ENCODE data around the gene CD200R1L. TPM values are rescaled to one million over a fixed set of nuclear protein-coding genes. Genes with fewer than 3 reads are reported as not detected.

The CD200R1L gene
- total and polyA plus RNA-seq, 7 experiments from 2014 or later, result not detected

DNA sequence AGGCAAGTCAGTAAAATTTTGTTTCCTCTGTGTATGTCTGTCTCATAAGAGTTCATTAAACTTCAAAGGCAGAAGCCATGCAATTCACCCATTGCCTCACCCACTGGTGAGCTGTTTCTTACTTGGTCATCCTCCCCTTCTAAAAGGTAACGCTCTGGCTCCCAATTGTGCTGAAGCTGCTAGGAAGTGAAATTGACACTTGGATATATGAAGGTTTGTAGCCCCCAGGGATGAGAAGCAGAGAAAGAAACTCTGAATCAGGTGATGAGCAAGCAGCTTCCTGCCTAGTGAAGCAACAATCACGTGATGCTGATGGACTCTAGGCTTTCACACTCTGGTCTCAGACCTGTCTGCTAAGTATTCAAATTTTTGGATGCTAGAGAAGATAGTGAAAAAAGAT is 70.7 kb downstream of the CD200R1L start:
- peaks cover 8 to 39% of the 10 kb centered on the region in 2 donors for H3K4me1 ChIP-seq (ENCODE audit: control insufficient read depth in 2 of 2, insufficient read depth in 2 of 2, low read length in 2 of 2)
- H3K4me3 ChIP-seq (ENCODE audit: low read length), result no peak overlapping the region
- H3K27ac ChIP-seq (ENCODE audit: low read depth, low read length), result no peak overlapping the region
- no peak overlapping the region for H3K27ac Mint-ChIP-seq
- H3K36me3 Mint-ChIP-seq, result no peaks in the 10 kb centered on the region
- intact Hi-C loops (cut with micrococcal nuclease), result no loop called here
- no peaks in the 10 kb centered on the region for H3K36me3 ChIP-seq (ENCODE audit: control insufficient read depth in 2 of 3, insufficient read depth in 3 of 3, low read length in 3 of 3)
- no peaks in the 10 kb centered on the region for H3K27me3 ChIP-seq (ENCODE audit: control insufficient read depth in 2 of 2, insufficient read depth in 2 of 2, low read length in 2 of 2)
- ATAC-seq (peak; percentile 18), DNase-seq (no peak)
- no peaks in the 10 kb centered on the region for H3K9me3 ChIP-seq (ENCODE audit: control insufficient read depth in 2 of 3, low read length in 3 of 3)
- H3K9me3 Mint-ChIP-seq, result peaks cover 0 to 3% (median 0%) of the 10 kb centered on the region in 11 donors
- ChIA-PET POLR2A (no interaction called here), CTCF (interaction anchor here (1.0 kb wide), 1 partner anchor 42 kb away, joined by 4 read pairs; no protein-coding TSS in a partner anchor)
- H3K4me1 Mint-ChIP-seq, result peaks cover 9 to 21% (median 10%) of the 10 kb centered on the region in 7 donors
- peaks cover 0 to 4% (median 0%) of the 10 kb centered on the region in 5 donors for H3K27me3 Mint-ChIP-seq
- no peak overlapping the region for H3K4me3 Mint-ChIP-seq

DNA sequence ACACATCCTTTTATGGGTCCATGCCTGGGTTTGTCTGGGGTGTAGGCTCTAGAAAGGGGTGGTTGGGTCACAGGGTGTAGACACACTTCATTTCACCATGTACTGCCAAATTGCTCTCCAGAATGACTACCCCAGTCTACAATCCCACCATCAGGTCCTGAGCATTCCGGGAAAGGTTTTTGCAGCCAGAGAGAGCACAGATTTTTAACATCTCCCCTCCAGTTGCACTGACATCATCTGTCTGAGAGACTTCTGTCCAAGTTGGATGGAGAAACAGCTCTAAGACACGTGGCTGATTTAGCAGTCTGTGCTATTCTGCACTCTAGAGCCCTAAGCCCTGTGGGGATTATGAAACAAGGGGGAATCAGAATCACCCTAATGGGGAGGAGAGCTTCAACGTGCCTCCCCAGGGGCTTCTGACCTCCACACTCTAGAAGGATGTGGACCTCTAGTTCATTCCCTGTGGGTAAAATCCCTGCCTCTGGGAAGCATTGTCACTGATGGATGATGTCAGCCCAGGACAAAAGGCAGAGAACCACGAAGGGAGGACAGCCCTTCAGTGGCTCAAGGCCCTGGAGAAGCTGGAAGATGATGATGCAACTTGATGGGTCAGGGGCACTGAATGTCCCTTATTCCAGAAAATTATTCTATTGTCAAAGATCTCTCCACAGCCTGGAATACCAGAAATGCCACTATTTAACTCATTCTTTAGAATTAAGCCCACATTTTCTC is 71.5 kb downstream of the CD200R1L start:
- POLR2A ChIA-PET, result interaction anchor here (0.6 kb wide), 1 partner anchor 513 kb away, joined by 3 read pairs; no protein-coding TSS in a partner anchor

DNA sequence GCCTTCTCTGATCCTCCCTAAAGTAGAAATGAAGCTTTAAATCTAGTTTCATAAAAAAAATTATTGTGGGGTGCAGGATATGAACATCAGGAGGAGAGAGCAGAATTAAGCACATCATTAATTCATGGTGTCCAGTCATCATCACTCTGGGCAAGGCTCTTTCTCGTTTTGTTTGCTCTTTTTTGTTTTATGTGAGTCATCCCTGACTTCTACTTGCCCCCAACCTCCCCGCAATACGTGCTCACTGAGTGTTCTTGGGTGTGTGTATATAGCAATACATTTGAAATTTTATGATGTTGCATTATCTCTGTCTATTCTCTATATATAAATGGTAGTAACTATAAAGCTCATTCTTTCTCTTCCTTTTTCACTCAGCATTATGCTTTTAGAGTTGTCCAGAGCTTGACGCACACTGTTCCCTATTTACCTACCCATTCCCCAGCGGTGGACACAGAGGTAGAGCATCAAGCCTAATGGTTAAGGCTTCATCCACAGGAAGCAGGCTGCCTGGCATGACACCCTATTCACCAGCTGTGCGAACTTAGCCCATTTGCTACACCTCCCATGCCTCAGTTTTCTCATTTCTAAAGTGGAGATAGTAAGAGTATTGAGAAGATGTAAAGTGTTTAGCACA is 72.3 kb downstream of the CD200R1L start:
- Histone ChIP-seq H3K4me1 (ENCODE audit: control insufficient read depth in 2 of 2, insufficient read depth in 2 of 2, low read length in 2 of 2) (peaks cover 8 to 39% of the 10 kb centered on the region in 2 donors), H3K27ac (ENCODE audit: low read depth, low read length) (no peak overlapping the region), H3K27me3 (ENCODE audit: control insufficient read depth in 2 of 2, insufficient read depth in 2 of 2, low read length in 2 of 2) (no peaks in the 10 kb centered on the region), H3K36me3 (ENCODE audit: control insufficient read depth in 2 of 3, insufficient read depth in 3 of 3, low read length in 3 of 3) (no peaks in the 10 kb centered on the region), H3K4me3 (ENCODE audit: low read length) (peak overlapping the region; percentile 4), H3K9me3 (ENCODE audit: control insufficient read depth in 2 of 3, low read length in 3 of 3) (no peaks in the 10 kb centered on the region)
- ATAC-seq (no peak), DNase-seq (no peak)
- Mint-ChIP-seq H3K9me3 (peaks cover 0 to 3% (median 0%) of the 10 kb centered on the region in 11 donors), H3K27ac (no peak overlapping the region), H3K27me3 (peaks cover 0 to 2% (median 0%) of the 10 kb centered on the region in 5 donors), H3K4me3 (no peak overlapping the region), H3K4me1 (peaks cover 8 to 26% (median 10%) of the 10 kb centered on the region in 7 donors), H3K36me3 (no peaks in the 10 kb centered on the region)
- POLR2A ChIA-PET, result no interaction called here
- intact Hi-C loops (cut with micrococcal nuclease), result no loop called here
- CTCF ChIA-PET, result no interaction called here

More for the DNA sequence above, 71.5 kb downstream of the CD200R1L start:
- peaks cover 0 to 3% (median 0%) of the 10 kb centered on the region in 11 donors for H3K9me3 Mint-ChIP-seq
- Histone ChIP-seq H3K4me3 (ENCODE audit: low read length) (no peak overlapping the region), H3K27ac (ENCODE audit: low read depth, low read length) (no peak overlapping the region), H3K36me3 (ENCODE audit: control insufficient read depth in 2 of 3, insufficient read depth in 3 of 3, low read length in 3 of 3) (no peaks in the 10 kb centered on the region), H3K4me1 (ENCODE audit: control insufficient read depth in 2 of 2, insufficient read depth in 2 of 2, low read length in 2 of 2) (peaks cover 8 to 39% of the 10 kb centered on the region in 2 donors), H3K9me3 (ENCODE audit: control insufficient read depth in 2 of 3, low read length in 3 of 3) (no peaks in the 10 kb centered on the region), H3K27me3 (ENCODE audit: control insufficient read depth in 2 of 2, insufficient read depth in 2 of 2, low read length in 2 of 2) (no peaks in the 10 kb centered on the region)
- peak overlapping the region in 1 of 9 donors; percentile 27 for H3K27ac Mint-ChIP-seq
- CTCF ChIA-PET, result no interaction called here
- ATAC-seq (no peak), DNase-seq (no peak)
- H3K27me3 Mint-ChIP-seq, result peaks cover 0 to 2% (median 0%) of the 10 kb centered on the region in 5 donors
- intact Hi-C loops (cut with micrococcal nuclease), result no loop called here
- no peaks in the 10 kb centered on the region for H3K36me3 Mint-ChIP-seq
- H3K4me1 Mint-ChIP-seq, result peaks cover 8 to 22% (median 10%) of the 10 kb centered on the region in 7 donors
- H3K4me3 Mint-ChIP-seq, result no peak overlapping the region

DNA sequence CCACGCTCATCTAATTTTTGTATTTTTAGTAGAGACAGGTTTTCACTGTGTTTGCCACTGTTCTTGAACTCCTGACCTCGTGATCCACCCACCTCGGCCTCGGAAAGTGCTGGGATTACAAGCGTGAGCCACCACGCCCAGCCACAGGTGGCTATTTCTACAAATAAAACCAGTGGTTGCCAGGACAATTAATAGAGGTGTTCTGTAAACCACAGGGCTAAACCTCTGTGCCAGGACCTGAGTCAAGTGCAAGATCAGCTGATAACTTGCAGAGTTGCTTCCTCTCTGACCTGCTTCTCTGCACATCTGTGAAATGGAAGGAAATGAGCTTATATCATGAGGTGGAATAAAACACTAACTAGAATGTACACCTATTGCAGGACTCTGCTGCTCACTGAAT is 72.8 kb downstream of the CD200R1L start:
- Mint-ChIP-seq H3K27me3 (peaks cover 0 to 2% (median 0%) of the 10 kb centered on the region in 5 donors), H3K4me3 (no peak overlapping the region), H3K27ac (no peak overlapping the region), H3K36me3 (no peaks in the 10 kb centered on the region), H3K4me1 (peaks cover 8 to 26% (median 10%) of the 10 kb centered on the region in 7 donors), H3K9me3 (peaks cover 0 to 3% (median 0%) of the 10 kb centered on the region in 11 donors)
- ChIA-PET POLR2A (no interaction called here), CTCF (no interaction called here)
- DNase-seq (no peak), ATAC-seq (peak; percentile 62)
- intact Hi-C loops (cut with micrococcal nuclease), result no loop called here
- peaks cover 8 to 39% of the 10 kb centered on the region in 2 donors for H3K4me1 ChIP-seq (ENCODE audit: control insufficient read depth in 2 of 2, insufficient read depth in 2 of 2, low read length in 2 of 2)
- H3K4me3 ChIP-seq (ENCODE audit: low read length), result peak overlapping the region; percentile 4
- no peak overlapping the region for H3K27ac ChIP-seq (ENCODE audit: low read depth, low read length)
- no peaks in the 10 kb centered on the region for H3K36me3 ChIP-seq (ENCODE audit: control insufficient read depth in 2 of 3, insufficient read depth in 3 of 3, low read length in 3 of 3)
- H3K27me3 ChIP-seq (ENCODE audit: control insufficient read depth in 2 of 2, insufficient read depth in 2 of 2, low read length in 2 of 2), result no peaks in the 10 kb centered on the region
- no peaks in the 10 kb centered on the region for H3K9me3 ChIP-seq (ENCODE audit: control insufficient read depth in 2 of 3, low read length in 3 of 3)

DNA sequence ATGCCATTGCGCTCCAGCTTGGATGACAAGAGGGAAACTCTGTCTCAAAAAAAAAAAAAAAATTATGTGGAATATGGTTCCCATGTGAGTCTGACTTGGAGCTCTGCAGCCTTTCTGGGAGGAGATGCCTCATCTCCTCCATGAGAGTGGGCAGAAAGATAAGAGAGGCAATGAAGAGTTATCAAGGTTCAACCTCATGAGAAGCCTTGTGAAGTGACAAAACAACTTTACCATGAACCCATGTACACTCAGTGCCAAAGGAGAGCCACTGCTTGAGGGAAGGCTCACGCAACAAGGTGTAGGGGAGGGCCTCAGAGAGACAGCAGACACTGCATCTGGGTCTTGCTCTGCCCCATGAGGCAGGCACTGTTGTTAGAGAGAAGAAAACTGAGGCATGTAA is 75.7 kb downstream of the CD200R1L start:
- DNase-seq, result no peak
- no peak overlapping the region for H3K4me3 ChIP-seq (ENCODE audit: low read length)
- no peaks in the 10 kb centered on the region for H3K36me3 Mint-ChIP-seq
- H3K9me3 ChIP-seq (ENCODE audit: control insufficient read depth in 2 of 3, low read length in 3 of 3), result no peaks in the 10 kb centered on the region
- POLR2A ChIA-PET, result interaction anchor here (0.7 kb wide), 1 partner anchor 43 kb away, joined by 3 read pairs; no protein-coding TSS in a partner anchor
- ATAC-seq, result no peak
- H3K9me3 Mint-ChIP-seq, result peaks cover 0 to 3% (median 0%) of the 10 kb centered on the region in 11 donors
- H3K36me3 ChIP-seq (ENCODE audit: control insufficient read depth in 2 of 3, insufficient read depth in 3 of 3, low read length in 3 of 3), result no peaks in the 10 kb centered on the region
- no peaks in the 10 kb centered on the region for H3K27me3 Mint-ChIP-seq
- H3K4me1 Mint-ChIP-seq, result peaks cover 8 to 23% (median 10%) of the 10 kb centered on the region in 7 donors
- H3K4me3 Mint-ChIP-seq, result no peak overlapping the region
- intact Hi-C loops (cut with micrococcal nuclease), result no loop called here
- H3K4me1 ChIP-seq (ENCODE audit: control insufficient read depth in 2 of 2, insufficient read depth in 2 of 2, low read length in 2 of 2), result peaks cover 8 to 34% of the 10 kb centered on the region in 2 donors
- H3K27ac Mint-ChIP-seq, result no peak overlapping the region
- H3K27me3 ChIP-seq (ENCODE audit: control insufficient read depth in 2 of 2, insufficient read depth in 2 of 2, low read length in 2 of 2), result no peaks in the 10 kb centered on the region
- CTCF ChIA-PET, result no interaction called here
- H3K27ac ChIP-seq (ENCODE audit: low read depth, low read length), result no peak overlapping the region

DNA sequence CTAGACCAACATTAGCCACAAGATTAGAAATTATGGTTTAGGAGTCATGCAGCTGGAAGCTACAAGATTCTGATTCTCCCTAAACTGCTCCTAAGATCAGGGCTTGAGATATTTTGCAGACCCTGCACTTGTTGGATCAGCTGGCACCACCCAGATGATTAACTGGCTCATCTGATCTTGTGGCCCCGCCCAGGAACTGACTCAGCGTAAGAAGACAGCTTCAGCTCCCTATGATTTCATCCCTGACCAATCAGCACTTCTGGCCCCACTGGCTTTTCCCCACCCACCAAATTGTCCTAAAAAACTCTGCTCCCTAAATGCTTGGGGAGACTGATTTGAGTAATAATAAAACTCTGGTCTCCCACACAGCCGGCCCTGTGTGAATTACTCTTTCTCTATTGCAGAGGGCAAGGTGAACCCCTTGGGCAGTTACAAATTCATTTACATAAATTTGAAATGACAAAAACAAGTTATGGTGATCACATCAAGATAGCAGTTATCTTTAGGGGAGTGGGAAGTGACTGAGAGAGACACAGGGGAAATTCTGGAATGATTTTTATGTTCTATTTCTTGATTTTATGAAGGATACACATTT is 76.5 kb downstream of the CD200R1L start:
- DNase-seq (peak in 1 of 9 donors; percentile 22), ATAC-seq (no peak)
- Histone ChIP-seq H3K36me3 (ENCODE audit: control insufficient read depth in 2 of 3, insufficient read depth in 3 of 3, low read length in 3 of 3) (no peaks in the 10 kb centered on the region), H3K27ac (ENCODE audit: low read depth, low read length) (no peak overlapping the region), H3K4me1 (ENCODE audit: control insufficient read depth in 2 of 2, insufficient read depth in 2 of 2, low read length in 2 of 2) (peaks cover 8 to 26% of the 10 kb centered on the region in 2 donors), H3K4me3 (ENCODE audit: low read length) (no peak overlapping the region), H3K27me3 (ENCODE audit: control insufficient read depth in 2 of 2, insufficient read depth in 2 of 2, low read length in 2 of 2) (no peaks in the 10 kb centered on the region), H3K9me3 (ENCODE audit: control insufficient read depth in 2 of 3, low read length in 3 of 3) (no peaks in the 10 kb centered on the region)
- Mint-ChIP-seq H3K4me3 (no peak overlapping the region), H3K36me3 (no peaks in the 10 kb centered on the region), H3K27me3 (no peaks in the 10 kb centered on the region), H3K9me3 (peaks cover 0 to 3% (median 0%) of the 10 kb centered on the region in 11 donors), H3K4me1 (peaks cover 6 to 18% (median 10%) of the 10 kb centered on the region in 7 donors), H3K27ac (no peak overlapping the region)
- ChIA-PET POLR2A (interaction anchor here (0.7 kb wide), 1 partner anchor 44 kb away, joined by 3 read pairs; no protein-coding TSS in a partner anchor), CTCF (no interaction called here)
- intact Hi-C loops (cut with micrococcal nuclease), result no loop called here
